Psoas muscle (tissue), 8 donors: ENCODE results near the gene HIPK1. TPM values are rescaled to one million over a fixed set of nuclear protein-coding genes. Genes with fewer than 3 reads are reported as not detected.

Experiments
- ATAC-seq, 4 donors: fragments of 200-7000 bp; cut with Tn5 transposase; one replicate each; pipeline ENCODE4 v1.9.1; 2020; ENCODE audit warnings: moderate library complexity in 3 of 4, mild to moderate bottlenecking in 2 of 4
- DNase-seq, 2 donors: peaks; one replicate each; pipeline ENCODE4 v3.0.0-alpha.2; 2020
- H3K27ac ChIP-seq: fragments of 200-600 bp; one replicate; pipeline ENCODE4 v1.8.0; 2022
- H3K27me3 ChIP-seq, 3 donors: fragments of 200-600 bp in 1 of 3; one replicate each; pipeline versions ENCODE4 v1.6.1 to v1.8.0; 2013 to 2022; ENCODE audit warnings: low read length in 2 of 3, mild to moderate bottlenecking in 2 of 3, moderate library complexity in 1 of 3; ENCODE audit not compliant: insufficient read depth in 3 of 3
- H3K36me3 ChIP-seq, 2 donors: fragments of 200-600 bp in 1 of 2; one replicate each; pipeline versions ENCODE4 v1.6.1 to v1.8.0; 2013 to 2022; ENCODE audit warnings: low read depth in 1 of 2, mild to moderate bottlenecking in 1 of 2, moderate library complexity in 1 of 2; ENCODE audit not compliant: insufficient read depth in 1 of 2
- H3K4me1 ChIP-seq: fragments of 200-600 bp; one replicate; pipeline ENCODE4 v1.8.0; 2022
- H3K4me3 ChIP-seq: fragments of 200-600 bp; one replicate; pipeline ENCODE4 v1.8.0; 2022; ENCODE audit warnings: mild to moderate bottlenecking
- H3K9me3 ChIP-seq: fragments of 200-600 bp; one replicate; pipeline ENCODE4 v1.8.0; 2022
- WGBS, 3 donors: extraction: QIAGEN DNeasy Blood & Tissue Kit; methylation state at CpG; one replicate each; pipeline versions ENCODE4 v1.1.6 to v1.1.7; 2013; 5-methylcytosine and 5-hydroxymethylcytosine counted together
- intact Hi-C, 2 donors: fragments of 100-400 bp; cut with DNase I; formaldehyde crosslinking; loops; one replicate each; pipeline versions ENCODE4 v1.11.0 to v1.14.2; 2022
- polyA plus RNA-seq, 3 donors: library from polyadenylated mRNA; stranded (reverse); fragments of 200-250 nt; gene quantifications; one replicate each; pipeline ENCODE4 v1.2.3, GENCODE V29; 2013
- total RNA-seq, 4 donors: library from RNA; stranded (reverse); fragmentation: NEBNext Ultra II Directional in 2 of 4; extraction: Animal tissue kit (Norgen Biotek cat#: 25700) in 2 of 4; gene quantifications; one replicate each; pipeline versions ENCODE4 v1.2.1 to v1.2.4, GENCODE V29; 2021 to 2023
- TF ChIP-seq, protein P1 (sequence below): fragments of 200-600 bp; IDR thresholded peaks from one replicate; pipeline ENCODE4 v1.8.0; 2022; ENCODE audit warnings: antibody characterized with exemption
- donor health status: healthy with polysubstance abuse.
- donor health status: DM: no; HTN: no; CAD: no; lungs with moderate emphysema.
- donor health status: Bipolar disorder and iron deficiency.
- donor health status: healthy.
- donor health status: DM: yes; HTN: yes; CAD: no.
- donor health status: DM: no; HTN: no; CAD: no.
- donor health status: DM: no; HTN: no; CAD: no.
- donor health status: DM: yes; HTN: yes; CAD: no.

HIPK1 gene
- total and polyA plus RNA-seq, 7 donors, result 16.8 to 80.6 (median 56.0) TPM

DNA sequence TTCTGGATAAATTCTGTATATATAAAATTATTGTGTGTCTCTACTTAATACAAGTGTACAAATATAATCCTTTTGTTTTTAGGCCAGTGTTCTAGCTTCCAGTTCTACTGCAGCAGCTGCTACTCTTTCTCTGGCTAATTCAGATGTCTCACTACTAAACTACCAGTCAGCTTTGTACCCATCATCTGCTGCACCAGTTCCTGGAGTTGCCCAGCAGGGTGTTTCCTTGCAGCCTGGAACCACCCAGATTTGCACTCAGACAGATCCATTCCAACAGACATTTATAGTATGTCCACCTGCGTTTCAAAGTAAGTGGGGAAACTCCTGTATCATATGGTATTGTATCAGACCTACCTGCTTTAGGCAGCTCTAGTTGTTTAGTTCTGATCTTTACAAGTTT is 28.9 kb downstream of the HIPK1 start:
- WGBS, 3 donors, result 60 to 92% (median 72%) methylated on average over 1 of the region's 1 CpG
- intact Hi-C loops, result no loop called here
- H3K27ac ChIP-seq, result no peak overlapping the region
- TF ChIP-seq, protein P1, sequence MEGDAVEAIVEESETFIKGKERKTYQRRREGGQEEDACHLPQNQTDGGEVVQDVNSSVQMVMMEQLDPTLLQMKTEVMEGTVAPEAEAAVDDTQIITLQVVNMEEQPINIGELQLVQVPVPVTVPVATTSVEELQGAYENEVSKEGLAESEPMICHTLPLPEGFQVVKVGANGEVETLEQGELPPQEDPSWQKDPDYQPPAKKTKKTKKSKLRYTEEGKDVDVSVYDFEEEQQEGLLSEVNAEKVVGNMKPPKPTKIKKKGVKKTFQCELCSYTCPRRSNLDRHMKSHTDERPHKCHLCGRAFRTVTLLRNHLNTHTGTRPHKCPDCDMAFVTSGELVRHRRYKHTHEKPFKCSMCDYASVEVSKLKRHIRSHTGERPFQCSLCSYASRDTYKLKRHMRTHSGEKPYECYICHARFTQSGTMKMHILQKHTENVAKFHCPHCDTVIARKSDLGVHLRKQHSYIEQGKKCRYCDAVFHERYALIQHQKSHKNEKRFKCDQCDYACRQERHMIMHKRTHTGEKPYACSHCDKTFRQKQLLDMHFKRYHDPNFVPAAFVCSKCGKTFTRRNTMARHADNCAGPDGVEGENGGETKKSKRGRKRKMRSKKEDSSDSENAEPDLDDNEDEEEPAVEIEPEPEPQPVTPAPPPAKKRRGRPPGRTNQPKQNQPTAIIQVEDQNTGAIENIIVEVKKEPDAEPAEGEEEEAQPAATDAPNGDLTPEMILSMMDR, result no peak
- H3K4me1 ChIP-seq, result no peaks in the 10 kb centered on the region
- DNase-seq (no peak), ATAC-seq (no peak)
- peaks cover 5 to 92% of the 10 kb centered on the region in 2 donors for H3K36me3 ChIP-seq
- H3K4me3 ChIP-seq, result no peak overlapping the region
- no peaks in the 10 kb centered on the region for H3K27me3 ChIP-seq
- H3K9me3 ChIP-seq, result no peaks in the 10 kb centered on the region

- Histone ChIP-seq H3K27me3 (no peaks in the 10 kb centered on the region), H3K4me1 (no peaks in the 10 kb centered on the region), H3K27ac (no peak overlapping the region), H3K4me3 (no peak overlapping the region), H3K9me3 (no peaks in the 10 kb centered on the region), H3K36me3 (peaks cover 8 to 97% of the 10 kb centered on the region in 2 donors)
- ATAC-seq (no peak), DNase-seq (no peak)
- 94 to 100% (median 97%) methylated on average over 1 of the region's 1 CpG for whole genome bisulfite sequencing, 3 donors
- TF ChIP-seq, protein P1, result no peak
- intact Hi-C loops, result no loop called here
Observed at GRCh38 chr1:113958691-113959090, 29.6 kb downstream of the HIPK1 start.

- intact Hi-C loops, result loop anchor here in 1 of 2 donors (5.0 kb wide), 1 partner anchor 126 kb away; no protein-coding TSS in a partner anchor
- WGBS, 3 donors, result 92 to 94% (median 94%) methylated on average over 12 of the region's 12 CpGs
- H3K36me3 ChIP-seq, result peaks cover 14 to 97% of the 10 kb centered on the region in 2 donors
Observed at GRCh38 chr1:113963281-113963906, 34.3 kb downstream of the HIPK1 start.

DNA sequence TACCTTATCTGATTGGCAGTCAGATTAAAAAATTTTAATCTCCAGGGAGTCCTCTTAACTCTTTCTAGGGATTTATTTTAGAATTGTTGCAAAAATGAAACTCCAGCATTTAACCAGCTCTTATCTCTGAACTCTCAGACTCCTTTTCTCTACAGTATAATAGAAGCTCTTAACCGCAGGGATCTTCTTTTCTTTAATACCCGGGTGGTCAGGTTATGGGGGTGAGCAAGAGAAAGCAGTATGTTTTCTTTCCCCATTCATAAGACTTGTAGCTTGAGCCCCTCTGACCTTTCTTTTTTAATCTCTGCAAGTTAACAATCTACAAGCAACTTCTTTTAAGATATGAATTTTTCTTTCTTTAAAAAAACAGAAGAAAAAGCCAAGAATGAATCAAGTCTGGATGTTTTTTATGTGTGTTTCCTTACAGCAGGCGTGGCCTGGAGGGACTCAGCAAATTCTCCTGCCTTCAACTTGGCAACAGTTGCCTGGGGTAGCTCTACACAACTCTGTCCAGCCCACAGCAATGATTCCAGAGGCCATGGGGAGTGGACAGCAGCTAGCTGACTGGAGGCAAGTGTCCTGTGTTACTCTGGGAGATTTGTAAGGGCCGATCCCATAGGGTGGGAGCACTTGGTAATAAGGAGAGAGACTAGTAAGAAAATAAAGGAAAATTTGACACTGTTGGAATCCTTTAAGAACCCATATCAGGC is 36.7 kb downstream of the HIPK1 start:
- no peaks in the 10 kb centered on the region for H3K27me3 ChIP-seq
- ATAC-seq, result no peak
- H3K4me3 ChIP-seq, result no peak overlapping the region
- intact Hi-C loops, result no loop called here
- 86 to 92% (median 90%) methylated on average over 4 of the region's 4 CpGs for WGBS, 3 donors
- H3K36me3 ChIP-seq, result peaks cover 19 to 100% of the 10 kb centered on the region in 2 donors
- no peak overlapping the region for H3K27ac ChIP-seq
- no peaks in the 10 kb centered on the region for H3K4me1 ChIP-seq
- no peak for DNase-seq
- TF ChIP-seq, protein P1, result no peak
- no peaks in the 10 kb centered on the region for H3K9me3 ChIP-seq

More at GRCh38 chr1:113963281-113963906, 34.3 kb downstream of the HIPK1 start:
- H3K27me3 ChIP-seq, result no peaks in the 10 kb centered on the region
- H3K27ac ChIP-seq, result no peak overlapping the region
- H3K4me1 ChIP-seq, result no peaks in the 10 kb centered on the region
- H3K9me3 ChIP-seq, result no peaks in the 10 kb centered on the region
- no peak overlapping the region for H3K4me3 ChIP-seq
- ATAC-seq (no peak), DNase-seq (no peak)
- TF ChIP-seq, protein P1, result no peak
